Sigmoid colon (tissue), 4 donors: ENCODE data around the gene NRXN2.

Source experiments
- EP300 ChIP-seq, 4 donors: sonication (generic); formaldehyde crosslinking; IDR thresholded peaks; one replicate each; pipeline ENCODE4 v1.6.1; 2017; ENCODE audit warnings: antibody characterized with exemption in 4 of 4
- TF ChIP-seq, protein P1 (sequence below), 4 experiments: fragments of 450-650 bp in 3 of 4; fragments of 200-600 bp in 1 of 4; IDR thresholded peaks; one replicate each; pipeline ENCODE4 v1.5.1; 2016 to 2019; ENCODE audit warnings: antibody characterized with exemption in 4 of 4, mild to moderate bottlenecking in 3 of 4, moderate library complexity in 2 of 4

GRCh38 chr11:64654958-64655541, 67.9 kb downstream of the NRXN2 start:
- TF ChIP-seq, protein P1, sequence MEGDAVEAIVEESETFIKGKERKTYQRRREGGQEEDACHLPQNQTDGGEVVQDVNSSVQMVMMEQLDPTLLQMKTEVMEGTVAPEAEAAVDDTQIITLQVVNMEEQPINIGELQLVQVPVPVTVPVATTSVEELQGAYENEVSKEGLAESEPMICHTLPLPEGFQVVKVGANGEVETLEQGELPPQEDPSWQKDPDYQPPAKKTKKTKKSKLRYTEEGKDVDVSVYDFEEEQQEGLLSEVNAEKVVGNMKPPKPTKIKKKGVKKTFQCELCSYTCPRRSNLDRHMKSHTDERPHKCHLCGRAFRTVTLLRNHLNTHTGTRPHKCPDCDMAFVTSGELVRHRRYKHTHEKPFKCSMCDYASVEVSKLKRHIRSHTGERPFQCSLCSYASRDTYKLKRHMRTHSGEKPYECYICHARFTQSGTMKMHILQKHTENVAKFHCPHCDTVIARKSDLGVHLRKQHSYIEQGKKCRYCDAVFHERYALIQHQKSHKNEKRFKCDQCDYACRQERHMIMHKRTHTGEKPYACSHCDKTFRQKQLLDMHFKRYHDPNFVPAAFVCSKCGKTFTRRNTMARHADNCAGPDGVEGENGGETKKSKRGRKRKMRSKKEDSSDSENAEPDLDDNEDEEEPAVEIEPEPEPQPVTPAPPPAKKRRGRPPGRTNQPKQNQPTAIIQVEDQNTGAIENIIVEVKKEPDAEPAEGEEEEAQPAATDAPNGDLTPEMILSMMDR (IDR thresholded peaks at IDR 0.05), result no peak
- no peak for TF ChIP-seq EP300 (IDR thresholded peaks at IDR 0.05)
